PC-3 (cell line): ENCODE measurements around the gene ENO4. TPM values are rescaled to one million over a fixed set of nuclear protein-coding genes. Genes with fewer than 3 reads are reported as not detected.

Experiments
- ATAC-seq: fragments of 200-7000 bp; cut with Tn5 transposase; 2 replicates; pipeline ENCODE4 v1.9.1; 2020; ENCODE audit warnings: mild to moderate bottlenecking, moderate library complexity
- BruUV-seq: library from RNA; stranded (reverse); fragments of 400-500 nt; replicated peaks from 2 replicates; lab custom pipeline; 2021; lab: Mats Ljungman, UMichigan
- CTCF ChIA-PET: fragments of 300-600 bp; sonication (Branson Sonifier 250); formaldehyde crosslinking; loops from one replicate; lab custom pipeline; 2022; ENCODE audit warnings: antibody characterized with exemption; lab: Charles Lee
- POLR2A ChIA-PET: fragments of 300-600 bp; sonication (Branson Sonifier 250); formaldehyde crosslinking; loops from one replicate; lab custom pipeline; 2022; ENCODE audit warnings: antibody characterized with exemption; ENCODE audit not compliant: unreplicated experiment; lab: Charles Lee
- DNase-seq: peaks from one replicate; pipeline ENCODE4 v3.0.0-alpha.2; 2015
- H2AFZ ChIP-seq: fragments of 300-600 bp; sonication (generic); 2 replicates; pipeline ENCODE4 v1.6.0; 2016; ENCODE audit warnings: antibody characterized with exemption, low read length
- H3F3A ChIP-seq: fragments of 300-600 bp; sonication (generic); one replicate; pipeline ENCODE4 v1.6.0; 2017; ENCODE audit warnings: antibody characterized with exemption, low read length, control low read depth, mild to moderate bottlenecking; ENCODE audit not compliant: unreplicated experiment
- H3K27ac ChIP-seq: fragments of 300-600 bp; sonication (generic); 2 replicates; pipeline ENCODE4 v1.5.1; 2016; ENCODE audit warnings: mild to moderate bottlenecking, low read length
- H3K27me3 ChIP-seq: fragments of 300-600 bp; sonication (generic); 2 replicates; pipeline ENCODE4 v1.6.1; 2016; ENCODE audit warnings: low read length, mixed read lengths
- H3K36me3 ChIP-seq: fragments of 300-600 bp; sonication (generic); 2 replicates; pipeline ENCODE4 v1.6.1; 2016; ENCODE audit warnings: low read depth, mixed run types, low read length, mixed read lengths
- H3K4me1 ChIP-seq: fragments of 300-600 bp; sonication (generic); 2 replicates; pipeline ENCODE4 v1.5.1; 2016; ENCODE audit warnings: low read length; ENCODE audit not compliant: insufficient read depth
- H3K4me2 ChIP-seq: fragments of 300-600 bp; sonication (generic); 2 replicates; pipeline ENCODE4 v1.6.0; 2016; ENCODE audit warnings: low read length
- H3K4me3 ChIP-seq: fragments of 300-600 bp; sonication (generic); 2 replicates; pipeline ENCODE4 v1.5.1; 2016; ENCODE audit warnings: mild to moderate bottlenecking, low read length, mixed read lengths
- H3K79me2 ChIP-seq: fragments of 300-600 bp; sonication (generic); 2 replicates; pipeline ENCODE4 v1.6.1; 2017; ENCODE audit warnings: low read length, mixed read lengths
- H3K9ac ChIP-seq: fragments of 300-600 bp; sonication (generic); 2 replicates; pipeline ENCODE4 v1.6.0; 2016; ENCODE audit warnings: mild to moderate bottlenecking, low read length
- H3K9me2 ChIP-seq: fragments of 300-600 bp; sonication (generic); replicated peaks from 2 replicates; pipeline ENCODE4 v1.6.1; 2016; ENCODE audit warnings: mixed run types, low read length, mixed read lengths
- H3K9me3 ChIP-seq: fragments of 300-600 bp; sonication (generic); 2 replicates; pipeline ENCODE4 v1.6.1; 2016; ENCODE audit warnings: low read length, mixed read lengths
- H4K20me1 ChIP-seq: fragments of 300-600 bp; sonication (generic); 2 replicates; pipeline ENCODE4 v1.6.1; 2016; ENCODE audit warnings: low read length, mixed read lengths
- EZH2 ChIP-seq: fragments of 300-600 bp; sonication (generic); IDR thresholded peaks from one replicate; pipeline ENCODE4 v1.6.1; 2017; ENCODE audit warnings: antibody characterized with exemption, mild to moderate bottlenecking, low read length; ENCODE audit not compliant: unreplicated experiment
- EZH2phosphoT487 ChIP-seq: fragments of 300-600 bp; sonication (generic); IDR thresholded peaks from 2 replicates; pipeline ENCODE4 v1.6.1; 2018; ENCODE audit warnings: mild to moderate bottlenecking, antibody characterized with exemption, low read length, borderline replicate concordance
- intact Hi-C: fragments of 100-400 bp; cut with micrococcal nuclease; formaldehyde crosslinking; loops from 2 replicates; pipeline ENCODE4 v1.9.0; 2023
- total RNA-seq: library from RNA; depleted of rRNA; stranded (reverse); fragments of >200 nt; gene quantifications from 2 replicates; pipeline ENCODE4 v1.2.3, GENCODE V29; 2014
- TF ChIP-seq, protein P1 (sequence below): fragments of 300-600 bp; sonication (generic); conservative IDR thresholded peaks from 2 replicates; pipeline ENCODE4 v1.5.1; 2017; ENCODE audit warnings: antibody characterized with exemption, low read depth, mild to moderate bottlenecking, low read length

Gene ENO4
- total RNA-seq, 1 experiment from 2014 or later = not detected

GRCh38 chr10:116866066-116866465 is 16.8 kb downstream of the ENO4 start:
- ATAC-seq (no peak), DNase-seq (no peak)
- CTCF ChIA-PET = no interaction called here
- POLR2A ChIA-PET = no interaction called here
- Histone ChIP-seq H3K9ac (no peak overlapping the region), H3K9me2 (no peaks in the 10 kb centered on the region), H2AFZ (no peak overlapping the region), H3K4me1 (no peaks in the 10 kb centered on the region), H3K79me2 (no peaks in the 10 kb centered on the region), H3K27ac (no peak overlapping the region), H3K4me2 (no peak overlapping the region), H3K9me3 (no peaks in the 10 kb centered on the region), H3K27me3 (no peaks in the 10 kb centered on the region), H3F3A (no peaks in the 10 kb centered on the region), H4K20me1 (no peaks in the 10 kb centered on the region), H3K36me3 (no peaks in the 10 kb centered on the region), H3K4me3 (no peak overlapping the region)
- no TSS peak for BruUV-seq
- intact Hi-C loops = no loop called here
- TF ChIP-seq, protein P1, sequence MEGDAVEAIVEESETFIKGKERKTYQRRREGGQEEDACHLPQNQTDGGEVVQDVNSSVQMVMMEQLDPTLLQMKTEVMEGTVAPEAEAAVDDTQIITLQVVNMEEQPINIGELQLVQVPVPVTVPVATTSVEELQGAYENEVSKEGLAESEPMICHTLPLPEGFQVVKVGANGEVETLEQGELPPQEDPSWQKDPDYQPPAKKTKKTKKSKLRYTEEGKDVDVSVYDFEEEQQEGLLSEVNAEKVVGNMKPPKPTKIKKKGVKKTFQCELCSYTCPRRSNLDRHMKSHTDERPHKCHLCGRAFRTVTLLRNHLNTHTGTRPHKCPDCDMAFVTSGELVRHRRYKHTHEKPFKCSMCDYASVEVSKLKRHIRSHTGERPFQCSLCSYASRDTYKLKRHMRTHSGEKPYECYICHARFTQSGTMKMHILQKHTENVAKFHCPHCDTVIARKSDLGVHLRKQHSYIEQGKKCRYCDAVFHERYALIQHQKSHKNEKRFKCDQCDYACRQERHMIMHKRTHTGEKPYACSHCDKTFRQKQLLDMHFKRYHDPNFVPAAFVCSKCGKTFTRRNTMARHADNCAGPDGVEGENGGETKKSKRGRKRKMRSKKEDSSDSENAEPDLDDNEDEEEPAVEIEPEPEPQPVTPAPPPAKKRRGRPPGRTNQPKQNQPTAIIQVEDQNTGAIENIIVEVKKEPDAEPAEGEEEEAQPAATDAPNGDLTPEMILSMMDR = no peak
- no peak for TF ChIP-seq EZH2
- no peak for TF ChIP-seq EZH2phosphoT487

- H3K27me3 ChIP-seq = no peaks in the 10 kb centered on the region
- no peaks in the 10 kb centered on the region for H3K9me2 ChIP-seq
- H3K9me3 ChIP-seq = no peaks in the 10 kb centered on the region
- TF ChIP-seq, protein P1 = no peak
- TF ChIP-seq EZH2 = no peak
- no peak for TF ChIP-seq EZH2phosphoT487
- POLR2A ChIA-PET = no interaction called here
- H3K4me3 ChIP-seq = no peak overlapping the region
- no peaks in the 10 kb centered on the region for H3F3A ChIP-seq
- no TSS peak for BruUV-seq
- H3K36me3 ChIP-seq = no peaks in the 10 kb centered on the region
- no peak overlapping the region for H2AFZ ChIP-seq
- H3K9ac ChIP-seq = no peak overlapping the region
- H4K20me1 ChIP-seq = no peaks in the 10 kb centered on the region
- CTCF ChIA-PET = no interaction called here
- H3K27ac ChIP-seq = no peak overlapping the region
- DNase-seq = no peak
- intact Hi-C loops = no loop called here
- no peaks in the 10 kb centered on the region for H3K4me1 ChIP-seq
- ATAC-seq = no peak
- no peaks in the 10 kb centered on the region for H3K79me2 ChIP-seq
- H3K4me2 ChIP-seq = no peak overlapping the region
Observed at GRCh38 chr10:116866987-116867595, 17.8 kb downstream of the ENO4 start.

- H3K27ac ChIP-seq = no peak overlapping the region
- H3K4me1 ChIP-seq = no peaks in the 10 kb centered on the region
- H3K9ac ChIP-seq = no peak overlapping the region
- no peaks in the 10 kb centered on the region for H3K27me3 ChIP-seq
- no peaks in the 10 kb centered on the region for H3K9me3 ChIP-seq
- no peaks in the 10 kb centered on the region for H3K36me3 ChIP-seq
- H3K4me3 ChIP-seq = no peak overlapping the region
- H2AFZ ChIP-seq = no peak overlapping the region
- DNase-seq (no peak), ATAC-seq (no peak)
- intact Hi-C loops = no loop called here
- TF ChIP-seq, protein P1 = no peak
- TF ChIP-seq EZH2 = no peak
- TF ChIP-seq EZH2phosphoT487 = no peak
- no peaks in the 10 kb centered on the region for H3F3A ChIP-seq
- ChIA-PET CTCF (no interaction called here), POLR2A (no interaction called here)
- H3K9me2 ChIP-seq = no peaks in the 10 kb centered on the region
- H3K79me2 ChIP-seq = no peaks in the 10 kb centered on the region
- no TSS peak for BruUV-seq
- H4K20me1 ChIP-seq = no peaks in the 10 kb centered on the region
- no peak overlapping the region for H3K4me2 ChIP-seq
Observed at GRCh38 chr10:116868198-116868676, 18.9 kb downstream of the ENO4 start.
